Measurements from ENCODE around the gene CDYL.

CDYL gene

GRCh38 chr6:4903751-4904370, 127.7 kb downstream of the CDYL start:
- in situ Hi-C loops (cut with MboI; ENCODE audit: low sequenced_read_pairs): no loop called here

GRCh38 chr6:4904461-4905025, 128.3 kb downstream of the CDYL start:
- in situ Hi-C loops (cut with MboI; ENCODE audit: low sequenced_read_pairs): no loop called here

GRCh38 chr6:4905826-4906225, 129.6 kb downstream of the CDYL start:
- in situ Hi-C loops (cut with MboI; ENCODE audit: low sequenced_read_pairs): no loop called here

DNA sequence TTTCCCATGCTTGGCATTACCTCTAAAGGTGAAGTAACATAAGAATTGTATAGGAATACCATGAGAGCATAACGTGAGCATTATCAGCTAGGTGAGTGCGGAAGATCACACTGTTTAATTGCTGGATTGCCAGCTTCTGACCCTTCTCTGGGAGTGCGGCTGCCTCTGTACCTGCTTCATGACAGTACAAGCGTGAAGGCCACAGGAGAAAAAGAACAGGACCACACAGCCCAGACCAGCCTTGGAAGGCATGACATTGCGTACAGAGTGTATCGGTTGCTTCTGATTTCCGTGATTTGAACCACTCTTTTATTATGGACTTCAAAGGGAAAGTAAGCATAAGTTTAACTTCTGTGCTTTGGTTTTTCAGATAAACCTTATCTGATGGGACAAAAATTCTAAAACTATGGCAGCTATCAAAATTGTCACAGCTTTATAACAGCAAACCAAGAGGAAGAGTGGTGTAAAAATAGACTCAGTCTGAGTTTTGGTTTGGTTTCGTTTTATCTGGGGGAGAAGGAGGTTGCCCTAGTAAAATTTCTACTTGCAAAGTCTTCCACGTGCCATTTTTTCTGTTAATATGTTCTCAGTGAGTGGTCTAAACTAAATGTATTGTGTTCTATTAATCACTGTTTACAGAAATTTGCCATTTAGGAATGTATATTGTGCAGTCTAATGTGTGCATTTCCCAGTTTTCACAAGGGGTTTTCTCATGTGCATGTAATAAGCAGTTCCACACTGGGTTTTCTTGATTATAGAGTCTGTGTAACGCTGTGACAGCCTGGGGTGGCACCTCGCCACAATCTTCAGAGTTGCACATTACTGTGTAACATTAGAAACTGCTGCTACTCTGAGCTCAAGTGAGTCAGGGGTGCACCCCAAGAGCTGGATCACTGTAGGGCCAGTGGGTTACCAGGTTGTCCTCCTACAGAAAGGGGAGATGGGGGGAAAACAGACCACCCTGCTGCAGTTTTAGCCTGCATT, 130.4 kb downstream of the CDYL start:
- in situ Hi-C loops (cut with MboI; ENCODE audit: low sequenced_read_pairs): no loop called here

DNA sequence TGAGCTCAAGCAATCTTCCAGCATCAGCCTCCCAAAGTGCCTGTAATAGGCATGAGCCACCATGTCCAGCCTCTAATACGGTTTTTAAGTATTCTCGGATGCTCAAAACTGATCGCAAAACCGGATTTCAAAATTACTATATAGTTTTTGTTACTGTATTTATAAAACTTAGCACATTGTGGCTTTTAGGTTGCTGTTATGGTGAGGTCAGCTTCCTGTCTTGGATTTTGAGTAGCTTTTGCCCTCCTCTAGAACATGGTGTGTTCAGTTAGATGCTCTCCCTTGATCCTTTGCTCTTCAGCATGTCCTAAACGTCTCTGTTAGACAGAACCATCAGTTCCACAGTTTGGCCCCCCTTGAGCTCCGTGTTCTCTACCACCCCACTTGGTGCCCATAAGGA, 131.4 kb downstream of the CDYL start:
- in situ Hi-C loops (cut with MboI; ENCODE audit: low sequenced_read_pairs): no loop called here

DNA sequence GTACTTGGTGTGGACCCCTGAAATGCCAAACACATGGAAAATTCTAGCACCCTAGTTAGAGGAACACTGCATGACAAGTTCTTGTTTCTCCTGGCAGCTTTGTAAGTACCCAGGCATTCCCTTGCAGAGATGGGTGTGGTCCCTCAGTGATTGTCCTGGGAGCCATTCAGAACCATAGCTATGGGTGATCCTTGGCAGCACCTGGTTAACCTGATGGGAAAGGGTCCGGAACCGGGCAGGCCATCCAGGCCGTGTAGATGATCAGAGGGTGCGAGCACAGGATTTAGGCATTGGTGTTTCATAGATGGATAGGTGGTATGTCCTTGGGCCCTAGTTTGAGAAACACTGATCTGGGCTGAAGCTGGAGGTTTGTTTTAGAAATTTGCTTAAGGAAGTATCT, 131.9 kb downstream of the CDYL start:
- in situ Hi-C loops (cut with MboI; ENCODE audit: low sequenced_read_pairs): no loop called here

DNA sequence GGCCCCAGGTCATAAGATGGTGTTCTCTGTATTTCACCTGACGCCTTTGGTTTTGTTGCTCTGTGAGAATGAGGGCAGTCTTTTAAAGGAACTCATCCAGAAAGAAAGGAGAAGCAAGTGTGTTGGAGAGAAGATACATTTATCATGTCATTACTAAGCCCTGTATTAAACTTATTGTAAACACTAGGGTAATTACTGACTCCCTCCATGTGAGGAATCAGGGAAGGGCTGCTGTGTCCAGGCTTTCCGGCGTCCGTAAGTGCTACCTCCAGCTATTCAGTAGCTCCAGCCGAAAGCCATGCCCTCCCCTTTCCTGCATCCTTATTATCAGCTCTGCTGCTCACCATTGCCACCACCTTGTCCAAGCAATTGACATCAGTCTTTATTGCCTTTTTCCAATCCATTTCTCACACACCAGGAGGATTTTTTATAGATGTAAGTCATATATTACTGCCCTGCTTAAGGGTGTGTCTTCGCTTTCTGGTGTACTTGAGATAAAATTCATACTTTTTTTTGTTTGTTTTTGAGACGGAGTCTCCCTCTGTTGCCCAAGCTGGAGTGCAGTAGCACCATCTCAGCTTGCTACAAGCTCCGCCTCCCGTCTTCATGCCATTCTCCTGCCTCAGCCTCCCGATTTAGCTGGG, 133.0 kb downstream of the CDYL start:
- in situ Hi-C loops (cut with MboI; ENCODE audit: low sequenced_read_pairs): no loop called here

DNA sequence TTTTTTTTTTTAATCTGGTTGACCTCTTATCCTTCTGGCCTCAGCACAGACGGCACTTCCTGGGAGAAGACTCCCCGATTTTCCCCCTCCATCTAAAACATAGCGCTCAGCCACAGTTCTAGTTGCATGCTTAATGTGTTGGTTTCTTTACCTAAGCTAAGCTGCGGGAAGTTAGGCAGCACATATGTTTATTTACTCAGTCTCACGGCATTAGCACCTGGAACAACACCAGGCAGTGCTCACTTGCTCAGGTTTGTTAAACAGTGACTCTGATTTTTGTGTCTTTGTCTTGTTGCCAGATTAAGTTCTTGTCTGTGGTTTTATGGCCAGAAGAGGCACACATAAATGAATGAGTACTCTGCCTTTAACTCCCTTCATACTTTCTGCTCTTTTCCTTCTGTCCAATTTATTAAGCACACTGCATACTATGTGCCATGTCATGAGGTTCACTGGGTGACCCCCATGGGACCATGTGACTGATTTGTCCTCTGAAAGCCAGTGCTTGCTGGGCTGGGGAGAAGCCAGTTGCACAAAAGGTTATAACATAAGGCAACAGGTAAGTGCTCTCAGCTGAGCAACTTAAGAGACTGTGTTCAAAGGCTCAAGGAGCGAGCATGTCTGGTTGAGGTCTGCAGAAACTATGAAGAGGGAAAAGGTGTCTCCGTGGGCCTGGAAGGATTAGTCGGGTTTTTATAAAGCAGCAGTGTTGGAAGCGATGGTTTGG, 134.0 kb downstream of the CDYL start:
- in situ Hi-C loops (cut with MboI; ENCODE audit: low sequenced_read_pairs): no loop called here

- in situ Hi-C loops (cut with MboI; ENCODE audit: low sequenced_read_pairs): no loop called here
Observed at GRCh38 chr6:4912559-4912958, 136.4 kb downstream of the CDYL start.

DNA sequence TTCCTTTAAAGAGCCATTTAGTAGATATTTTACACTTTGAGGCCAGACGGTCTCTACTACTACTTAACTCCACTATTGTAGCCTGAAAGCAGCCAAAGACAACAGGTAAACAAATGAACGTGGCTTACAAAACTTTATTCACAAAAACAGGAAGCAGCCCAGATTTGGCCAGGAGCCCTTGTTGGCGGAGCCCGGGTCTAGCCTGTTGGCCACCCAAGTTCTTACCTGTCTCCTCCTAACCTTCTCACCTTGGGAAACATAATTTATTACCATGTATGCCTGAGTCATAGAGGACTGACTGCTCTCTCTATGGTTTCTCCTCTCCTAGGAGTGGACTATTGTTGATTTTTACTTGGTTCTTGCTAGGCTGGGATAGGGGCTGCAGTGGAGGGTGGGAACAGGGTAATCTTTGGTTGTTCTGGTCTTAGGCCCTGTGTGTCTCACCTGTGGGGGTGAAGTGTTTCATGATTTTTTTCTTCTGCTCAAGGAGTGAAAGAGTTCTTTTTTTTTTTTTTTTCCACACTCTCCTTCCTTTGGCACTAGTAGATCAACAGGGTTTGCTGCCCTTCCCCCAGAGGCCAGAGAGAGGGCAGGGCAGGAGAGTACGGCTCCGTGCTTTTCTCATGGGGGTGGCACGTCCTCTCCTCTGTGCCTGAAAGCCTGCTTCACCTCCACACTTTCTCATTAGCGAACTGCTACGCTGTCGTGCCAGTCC, 137.7 kb downstream of the CDYL start:
- in situ Hi-C loops (cut with MboI; ENCODE audit: low sequenced_read_pairs): no loop called here

DNA sequence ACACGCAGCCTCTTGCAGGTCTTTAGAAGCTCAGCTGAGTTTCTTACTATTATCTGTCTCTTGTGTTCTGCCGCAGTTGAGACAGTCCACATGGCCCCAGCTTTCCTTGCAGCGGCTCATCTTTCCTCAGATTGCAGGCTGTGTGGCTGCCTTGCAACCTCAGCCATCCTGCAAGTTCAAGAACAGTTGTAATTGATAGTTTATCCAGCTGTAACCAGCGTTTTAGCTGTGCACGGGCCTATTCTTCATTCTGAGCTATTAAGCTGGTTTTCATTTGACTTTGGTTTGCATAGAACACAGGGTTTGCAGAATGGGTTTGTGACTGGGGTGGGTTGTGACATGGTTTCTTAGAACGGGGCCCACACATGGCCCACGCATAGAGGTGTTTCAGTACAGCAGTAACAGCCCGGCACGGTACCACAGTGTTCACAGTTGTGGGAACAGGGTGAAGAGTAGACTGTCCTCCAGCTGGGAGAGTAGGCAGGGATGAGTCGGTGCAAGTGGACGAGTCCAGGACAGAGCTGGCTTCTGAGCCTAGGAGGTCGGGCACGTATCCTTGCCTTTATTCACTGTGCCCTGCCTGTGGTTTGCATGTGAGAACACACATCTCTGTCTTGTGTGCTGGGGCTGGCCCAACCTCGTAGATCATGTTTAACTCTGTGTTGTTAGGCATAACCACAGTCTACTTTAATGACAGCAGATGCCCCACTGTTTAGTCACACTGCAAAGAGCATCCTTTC, 138.4 kb downstream of the CDYL start:
- in situ Hi-C loops (cut with MboI; ENCODE audit: low sequenced_read_pairs): no loop called here

DNA sequence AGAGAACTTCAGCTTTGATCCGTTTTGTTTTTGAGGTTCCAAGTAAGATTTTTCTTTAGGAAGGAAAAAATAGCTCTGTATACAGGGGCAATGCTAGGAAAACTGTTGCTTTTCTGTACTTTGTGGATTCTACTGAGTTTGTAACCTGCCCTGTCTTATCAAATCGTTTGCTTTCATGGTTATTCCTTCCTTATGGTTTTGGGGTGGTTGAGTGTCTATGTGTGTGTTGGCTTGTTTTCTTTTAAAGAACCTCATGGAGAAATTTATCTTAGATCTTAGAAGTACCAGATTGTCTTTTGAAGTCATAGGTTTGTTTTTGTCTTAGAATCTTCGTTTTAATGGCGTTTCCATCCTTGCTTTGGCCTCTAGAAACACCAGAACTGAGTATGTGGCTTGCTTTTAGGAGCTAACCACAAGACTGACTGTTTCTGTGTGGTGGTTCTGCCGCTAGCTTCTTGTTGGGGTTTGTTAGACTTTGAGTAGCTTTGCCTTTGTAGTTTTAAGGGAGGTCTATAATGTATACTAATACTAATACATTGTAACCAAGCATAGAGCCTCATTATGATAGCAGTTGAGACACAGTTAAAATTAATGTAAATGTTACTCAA, 140.9 kb downstream of the CDYL start:
- in situ Hi-C loops (cut with MboI; ENCODE audit: low sequenced_read_pairs): no loop called here

DNA sequence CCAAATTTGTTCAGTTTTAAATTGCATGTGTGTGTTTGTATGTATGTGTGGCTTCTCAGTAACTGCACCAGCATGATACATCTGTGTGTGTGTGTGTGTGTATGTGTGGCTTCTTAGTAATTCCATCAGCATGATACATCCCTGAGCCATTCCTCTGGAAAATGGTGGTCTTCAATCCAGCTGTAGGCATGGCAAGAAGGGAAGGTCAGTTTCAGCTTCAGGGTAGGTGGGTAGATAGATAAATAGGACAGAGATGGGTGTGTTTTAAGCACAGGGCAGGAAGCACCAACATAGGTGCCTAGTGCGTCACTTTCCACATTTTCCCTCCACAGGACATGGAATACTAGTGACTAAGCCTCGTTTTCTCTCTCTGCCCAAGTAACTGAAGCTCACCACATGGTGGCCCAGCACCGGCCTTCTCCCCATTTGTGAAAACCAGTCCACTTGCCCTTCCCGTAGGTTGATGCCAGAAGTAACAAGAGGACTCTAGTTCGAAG, 144.8 kb downstream of the CDYL start:
- in situ Hi-C loops (cut with MboI; ENCODE audit: low sequenced_read_pairs): no loop called here

GRCh38 chr6:4922488-4923037, 146.4 kb downstream of the CDYL start:
- in situ Hi-C loops (cut with MboI; ENCODE audit: low sequenced_read_pairs): no loop called here

DNA sequence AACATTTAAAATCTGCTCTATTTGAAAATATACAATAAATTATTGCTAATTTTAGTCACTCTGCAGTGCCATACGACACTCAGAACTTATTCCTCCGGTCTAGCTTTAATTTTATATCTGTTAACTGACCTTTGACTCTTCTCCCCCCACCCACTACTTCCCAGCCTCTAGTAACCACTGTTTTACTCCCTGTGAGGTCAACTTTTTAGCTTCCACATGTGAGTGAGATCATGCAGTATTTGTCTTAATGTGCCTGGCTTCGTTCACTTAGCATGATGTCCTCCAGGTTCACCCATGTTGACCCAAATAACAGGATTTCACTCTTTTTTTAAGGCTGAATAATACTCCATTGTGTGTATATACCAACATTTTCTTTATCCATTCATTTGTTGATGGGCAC, 146.9 kb downstream of the CDYL start:
- in situ Hi-C loops (cut with MboI; ENCODE audit: low sequenced_read_pairs): no loop called here

GRCh38 chr6:4924661-4925271, 148.6 kb downstream of the CDYL start:
- in situ Hi-C loops (cut with MboI; ENCODE audit: low sequenced_read_pairs): no loop called here

DNA sequence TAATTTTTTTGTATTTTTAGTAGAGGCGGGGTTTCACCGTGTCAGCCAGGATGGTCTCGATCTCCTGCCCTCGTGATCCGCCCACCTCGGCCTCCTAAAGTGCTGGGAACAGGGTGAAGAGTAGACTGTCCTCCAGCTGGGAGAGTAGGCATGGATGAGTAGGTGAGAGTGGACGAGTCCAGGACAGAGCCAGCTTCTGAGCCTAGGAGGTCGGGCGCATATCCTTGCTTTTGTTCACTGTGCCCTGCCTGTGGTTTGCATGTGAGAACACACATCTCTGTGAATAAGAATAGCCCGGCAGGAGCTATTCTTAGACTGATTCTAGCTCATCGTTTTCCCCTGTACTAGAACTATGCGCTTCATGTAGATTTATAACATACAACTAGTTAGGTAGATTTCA, 149.4 kb downstream of the CDYL start:
- in situ Hi-C loops (cut with MboI; ENCODE audit: low sequenced_read_pairs): no loop called here

- in situ Hi-C loops (cut with MboI; ENCODE audit: low sequenced_read_pairs): no loop called here
Observed at GRCh38 chr6:4928426-4928825, 152.2 kb downstream of the CDYL start.

Data from hTERT RPE-1 (cell line).